Erythroblast (primary cell): Measurements from ENCODE around the gene FADS2.

Experiments
- GATA1 ChIP-seq: IDR thresholded peaks from 2 replicates; pipeline ENCODE4 v1.6.1; 2011; ENCODE audit warnings: low read depth, mild to moderate bottlenecking, control low read depth, low read length, moderate library complexity
- POLR2A ChIP-seq: IDR thresholded peaks from 2 replicates; pipeline ENCODE4 v1.6.1; 2011; ENCODE audit warnings: mild to moderate bottlenecking, low read length

GRCh38 chr11:61787928-61788491, 40.1 kb upstream of the FADS2 start:
- no peak for TF ChIP-seq POLR2A
- no peak for TF ChIP-seq GATA1
